Spleen (tissue), 7 donors: ENCODE data around the gene HOXD11.

Source experiments
- CTCF ChIP-seq, 11 experiments: fragments of 200-600 bp in 7 of 11; fragments of 450-650 bp in 4 of 11; sonication (generic) in 4 of 11; IDR thresholded peaks in 8 of 11; conservative IDR thresholded peaks in 3 of 11; 1 replicate in 7 of 11; 2 replicates in 4 of 11; pipeline versions ENCODE4 v1.4.0 to v1.8.0; 2016 to 2021; ENCODE audit warnings: antibody characterized with exemption in 11 of 11, inconsistent platforms in 4 of 11, mild to moderate bottlenecking in 1 of 11
- POLR2A ChIP-seq, 3 donors: fragments of 450-650 bp; IDR thresholded peaks; one replicate each; pipeline ENCODE4 v1.5.1; 2017; ENCODE audit warnings: antibody characterized with exemption in 3 of 3, mild to moderate bottlenecking in 1 of 3
- donor health status: DM: no; HTN: no; CAD: no; lungs with moderate emphysema.
- donor health status: DM: no; HTN: no; CAD: no.
- donor health status: DM: no; HTN: no; CAD: no.

GRCh38 chr2:176136374-176137251 lies 29.5 kb downstream of the HOXD11 start:
- no peak for TF ChIP-seq POLR2A (IDR thresholded peaks at IDR 0.05)
- no peak for TF ChIP-seq CTCF (IDR thresholded peaks at IDR 0.05 in 8 of 11, conservative IDR thresholded peaks at IDR 0.05 in 3 of 11)
